ENCODE data around the gene FBP1.
A peak's percentile ranks its signal among the peaks of the same experiment; 100 is the strongest.

The FBP1 gene

DNA sequence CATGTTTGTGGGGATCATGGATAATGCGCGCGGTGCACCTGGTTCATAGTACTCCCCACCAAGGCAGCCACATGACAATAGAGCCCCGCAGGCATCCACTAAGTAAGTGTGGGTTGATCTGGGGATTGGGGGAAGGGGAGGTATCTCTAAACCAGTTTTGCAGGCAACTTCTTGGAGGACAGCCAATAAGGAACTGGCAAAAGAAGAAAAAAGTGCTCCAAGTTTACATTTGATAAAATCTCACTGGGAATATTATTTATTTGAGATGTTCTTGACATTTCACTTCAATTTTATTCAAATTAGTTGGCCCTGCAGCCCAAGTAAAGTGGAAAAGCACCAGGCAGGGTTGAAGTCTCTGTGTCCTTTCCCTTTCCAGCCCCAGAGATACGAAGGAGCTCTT lies 8.5 kb downstream of the FBP1 start:
- H3K27ac ChIP-seq: no peak overlapping the region
- no peak overlapping the region for H3K4me3 ChIP-seq
- TF ChIP-seq, protein P1, sequence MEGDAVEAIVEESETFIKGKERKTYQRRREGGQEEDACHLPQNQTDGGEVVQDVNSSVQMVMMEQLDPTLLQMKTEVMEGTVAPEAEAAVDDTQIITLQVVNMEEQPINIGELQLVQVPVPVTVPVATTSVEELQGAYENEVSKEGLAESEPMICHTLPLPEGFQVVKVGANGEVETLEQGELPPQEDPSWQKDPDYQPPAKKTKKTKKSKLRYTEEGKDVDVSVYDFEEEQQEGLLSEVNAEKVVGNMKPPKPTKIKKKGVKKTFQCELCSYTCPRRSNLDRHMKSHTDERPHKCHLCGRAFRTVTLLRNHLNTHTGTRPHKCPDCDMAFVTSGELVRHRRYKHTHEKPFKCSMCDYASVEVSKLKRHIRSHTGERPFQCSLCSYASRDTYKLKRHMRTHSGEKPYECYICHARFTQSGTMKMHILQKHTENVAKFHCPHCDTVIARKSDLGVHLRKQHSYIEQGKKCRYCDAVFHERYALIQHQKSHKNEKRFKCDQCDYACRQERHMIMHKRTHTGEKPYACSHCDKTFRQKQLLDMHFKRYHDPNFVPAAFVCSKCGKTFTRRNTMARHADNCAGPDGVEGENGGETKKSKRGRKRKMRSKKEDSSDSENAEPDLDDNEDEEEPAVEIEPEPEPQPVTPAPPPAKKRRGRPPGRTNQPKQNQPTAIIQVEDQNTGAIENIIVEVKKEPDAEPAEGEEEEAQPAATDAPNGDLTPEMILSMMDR (IDR thresholded peaks at IDR 0.05): no peak
- DNase-seq (ENCODE audit: low spot score): no peak

DNA sequence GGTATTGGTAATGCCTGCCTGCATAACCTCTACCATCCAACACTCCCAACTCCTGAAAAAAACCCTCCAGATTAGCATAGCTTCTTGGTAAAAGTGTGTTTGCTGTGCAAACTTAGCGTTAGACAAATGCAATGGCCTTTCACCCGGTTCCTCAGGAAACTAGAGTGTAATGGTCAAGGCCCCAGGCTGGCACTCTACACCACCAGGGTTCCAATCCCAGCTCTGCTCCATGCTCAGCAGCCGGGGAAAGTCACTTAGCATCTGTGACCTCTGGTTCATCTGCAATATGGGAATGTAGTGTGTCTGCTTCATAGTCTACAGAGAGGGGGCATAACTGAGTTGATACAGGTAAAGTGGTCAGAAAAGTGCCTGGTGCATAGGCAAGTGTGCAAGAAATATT lies 9.0 kb downstream of the FBP1 start:
- Histone ChIP-seq H3K27ac (no peak overlapping the region), H3K4me3 (no peak overlapping the region)
- TF ChIP-seq, protein P1 (IDR thresholded peaks at IDR 0.05): no peak
- DNase-seq (ENCODE audit: low spot score): no peak

- Histone ChIP-seq H3K27ac (no peak overlapping the region), H3K4me3 (no peak overlapping the region)
- TF ChIP-seq, protein P1 (IDR thresholded peaks at IDR 0.05): no peak
- no peak for DNase-seq (ENCODE audit: low spot score)
Observed at GRCh38 chr9:94627287-94627686, 12.0 kb downstream of the FBP1 start.

- no peak overlapping the region for H3K27ac ChIP-seq
- no peak for DNase-seq (ENCODE audit: low spot score)
- TF ChIP-seq, protein P1 (IDR thresholded peaks at IDR 0.05): no peak
- no peak overlapping the region for H3K4me3 ChIP-seq
Observed at GRCh38 chr9:94625835-94626234, 13.5 kb downstream of the FBP1 start.

- H3K4me3 ChIP-seq: no peak overlapping the region
- DNase-seq (ENCODE audit: low spot score): no peak
- TF ChIP-seq, protein P1 (IDR thresholded peaks at IDR 0.05): no peak
- peak overlapping the region in 1 of 2 donors; percentile 14 for H3K27ac ChIP-seq
Observed at GRCh38 chr9:94624629-94625028, 14.7 kb downstream of the FBP1 start.

DNA sequence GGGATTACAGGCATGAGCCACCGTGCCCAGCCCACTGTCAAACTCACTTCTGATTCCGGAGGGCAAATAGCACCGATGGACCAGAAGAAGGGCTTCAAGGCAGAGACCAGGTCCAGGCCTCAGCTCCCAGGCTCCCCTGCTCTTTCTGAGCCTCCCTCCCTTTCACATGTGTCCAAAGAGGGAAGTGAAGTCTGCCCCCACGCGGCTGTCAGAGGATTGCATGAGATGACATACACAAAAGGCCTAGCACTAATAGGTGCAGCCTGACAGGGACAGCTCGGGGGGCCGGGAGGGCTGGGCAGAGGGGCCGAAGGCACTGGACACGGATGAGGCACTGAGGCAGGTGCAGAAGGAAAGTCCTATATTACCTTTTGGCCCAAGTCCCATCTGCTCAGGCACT lies 16.1 kb downstream of the FBP1 start:
- Histone ChIP-seq H3K4me3 (no peak overlapping the region), H3K27ac (no peak overlapping the region)
- no peak for DNase-seq (ENCODE audit: low spot score)
- TF ChIP-seq, protein P1 (IDR thresholded peaks at IDR 0.05): no peak

DNA sequence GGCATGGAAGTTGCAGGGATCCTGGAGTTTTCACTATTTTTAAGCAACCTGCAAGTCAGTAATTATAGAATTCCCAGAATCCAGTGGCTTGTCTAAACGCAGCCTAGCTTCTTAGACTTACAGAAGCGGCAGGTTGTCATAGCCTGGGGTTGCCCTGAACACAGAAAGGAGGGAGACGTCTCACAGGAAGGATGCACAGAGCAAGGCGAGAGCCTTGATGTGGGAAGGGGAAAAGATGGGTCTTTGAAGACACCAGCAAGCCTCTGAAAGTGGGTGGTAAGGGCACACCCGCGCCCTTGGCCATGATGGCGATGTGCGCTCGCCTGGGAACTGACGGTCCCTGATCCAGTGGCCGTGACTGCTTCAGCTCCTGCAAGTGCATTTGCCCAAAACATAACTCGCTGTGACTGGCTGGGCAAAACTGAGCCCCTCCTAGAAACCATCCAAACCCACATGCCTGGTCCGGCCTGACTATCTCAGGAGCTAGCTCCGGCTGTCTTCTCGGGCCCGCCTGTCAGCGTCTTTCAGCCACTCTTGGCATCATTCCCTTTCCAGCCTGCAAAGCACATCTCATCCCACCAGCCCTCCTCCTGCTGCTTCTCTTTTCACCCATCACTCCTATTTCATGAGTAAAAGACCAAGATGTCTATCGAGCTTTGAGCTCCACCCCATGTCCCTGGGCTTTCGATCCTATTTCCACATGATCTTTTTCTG lies 17.1 kb downstream of the FBP1 start:
- H3K27ac ChIP-seq: no peak overlapping the region
- H3K4me3 ChIP-seq: no peak overlapping the region
- DNase-seq (ENCODE audit: low spot score): no peak
- TF ChIP-seq, protein P1 (IDR thresholded peaks at IDR 0.05): no peak

All from coronary artery (tissue), 2 donors.